Pancreas (tissue), 10 donors: Measurements from ENCODE around the gene GALR3. TPM values are rescaled to one million over a fixed set of nuclear protein-coding genes. Genes with fewer than 3 reads are reported as not detected.
A peak's percentile ranks its signal among the peaks of the same experiment; 100 is the strongest.

ENCODE experiments used
- ATAC-seq, 4 donors: fragments of 200-7000 bp; cut with Tn5 transposase; one replicate each; pipeline versions ENCODE4 v1.8.0 to v1.9.1; 2020; ENCODE audit warnings: mild to moderate bottlenecking in 4 of 4, moderate library complexity in 4 of 4
- DNase-seq, 6 donors: peaks; one replicate each; pipeline ENCODE4 v3.0.0-alpha.2; 2020
- FAIRE-seq: peaks from 2 replicates; lab custom pipeline; 2012; peaks lifted over from hg19 to GRCh38; lab: Jason Lieb, UNC
- H3K27ac ChIP-seq, 4 donors: fragments of 200-600 bp; sonication (generic); 1 replicate in 3 of 4; 2 replicates in 1 of 4; pipeline versions ENCODE4 v1.5.0 to v1.8.0; 2020
- H3K27me3 ChIP-seq, 4 donors: fragments of 200-600 bp; one replicate each; pipeline ENCODE4 v1.8.0; 2021
- H3K36me3 ChIP-seq, 3 donors: fragments of 200-600 bp; sonication (generic) in 1 of 3; one replicate each; pipeline versions ENCODE4 v1.5.0 to v1.8.0; 2020 to 2021
- H3K4me1 ChIP-seq, 3 donors: fragments of 200-600 bp; one replicate each; pipeline ENCODE4 v1.8.0; 2021
- H3K4me3 ChIP-seq, 4 donors: fragments of 200-600 bp; sonication (generic) in 2 of 4; one replicate each; pipeline versions ENCODE4 v1.5.0 to v1.8.0; 2020 to 2021
- H3K9me3 ChIP-seq, 4 donors: fragments of 200-600 bp; one replicate each; pipeline ENCODE4 v1.8.0; 2021
- WGBS, 2 donors: extraction: QIAGEN DNeasy Blood & Tissue Kit; methylation state at CpG; one replicate each; pipeline ENCODE4 v1.1.7; 2013; 5-methylcytosine and 5-hydroxymethylcytosine counted together
- intact Hi-C, 3 donors: fragments of 100-400 bp; cut with DNase I; formaldehyde crosslinking; loops; one replicate each; pipeline versions ENCODE4 v1.11.1 to v1.14.2; 2022
- polyA plus RNA-seq, 2 donors: library from polyadenylated mRNA; stranded (reverse); fragments of 200-250 nt; gene quantifications; one replicate each; pipeline ENCODE4 v1.2.3, GENCODE V29; 2013
- total RNA-seq, 6 donors: library from RNA; stranded (reverse); fragmentation: NEBNext Ultra II Directional in 4 of 6; extraction: Animal tissue kit (Norgen Biotek cat#: 25700) in 4 of 6; gene quantifications; one replicate each; pipeline versions ENCODE4 v1.2.1 to v1.2.4, GENCODE V29; 2021 to 2023
- TF ChIP-seq, protein P1 (sequence below), 4 donors: fragments of 200-600 bp; sonication (generic) in 3 of 4; IDR thresholded peaks; one replicate each; pipeline versions ENCODE4 v1.5.0 to v1.8.0; 2021; ENCODE audit warnings: antibody characterized with exemption in 4 of 4
- donor health status: healthy with polysubstance abuse.
- donor health status: DM: no; HTN: no; CAD: no; lungs with moderate emphysema.
- donor health status: DM: no; HTN: no; CAD: no.
- donor health status: control.
- donor health status: control.
- donor health status: Bipolar disorder and iron deficiency.
- donor health status: DM: yes; HTN: yes; CAD: no.
- donor health status: DM: no; HTN: no; CAD: no.
- donor health status: DM: no; HTN: no; CAD: no.
- donor health status: DM: yes; HTN: yes; CAD: no.

The GALR3 gene
- total and polyA plus RNA-seq, 8 donors = 0.19 to 0.75 (median 0.43) TPM; not detected in 3

- intact Hi-C loops = no loop called here
- Histone ChIP-seq H3K4me3 (no peak overlapping the region), H3K4me1 (no peaks in the 10 kb centered on the region), H3K27ac (no peak overlapping the region), H3K27me3 (no peaks in the 10 kb centered on the region), H3K9me3 (no peaks in the 10 kb centered on the region), H3K36me3 (peaks cover 0 to 41% (median 36%) of the 10 kb centered on the region in 3 donors)
- WGBS, 2 donors = 92 to 93% methylated on average over 11 of the region's 11 CpGs
- TF ChIP-seq, protein P1, sequence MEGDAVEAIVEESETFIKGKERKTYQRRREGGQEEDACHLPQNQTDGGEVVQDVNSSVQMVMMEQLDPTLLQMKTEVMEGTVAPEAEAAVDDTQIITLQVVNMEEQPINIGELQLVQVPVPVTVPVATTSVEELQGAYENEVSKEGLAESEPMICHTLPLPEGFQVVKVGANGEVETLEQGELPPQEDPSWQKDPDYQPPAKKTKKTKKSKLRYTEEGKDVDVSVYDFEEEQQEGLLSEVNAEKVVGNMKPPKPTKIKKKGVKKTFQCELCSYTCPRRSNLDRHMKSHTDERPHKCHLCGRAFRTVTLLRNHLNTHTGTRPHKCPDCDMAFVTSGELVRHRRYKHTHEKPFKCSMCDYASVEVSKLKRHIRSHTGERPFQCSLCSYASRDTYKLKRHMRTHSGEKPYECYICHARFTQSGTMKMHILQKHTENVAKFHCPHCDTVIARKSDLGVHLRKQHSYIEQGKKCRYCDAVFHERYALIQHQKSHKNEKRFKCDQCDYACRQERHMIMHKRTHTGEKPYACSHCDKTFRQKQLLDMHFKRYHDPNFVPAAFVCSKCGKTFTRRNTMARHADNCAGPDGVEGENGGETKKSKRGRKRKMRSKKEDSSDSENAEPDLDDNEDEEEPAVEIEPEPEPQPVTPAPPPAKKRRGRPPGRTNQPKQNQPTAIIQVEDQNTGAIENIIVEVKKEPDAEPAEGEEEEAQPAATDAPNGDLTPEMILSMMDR (IDR thresholded peaks at IDR 0.05) = no peak
- DNase-seq (no peak), ATAC-seq (no peak), FAIRE-seq (no peak)
Measured at GRCh38 chr22:37831472-37831871, 8.3 kb downstream of the GALR3 start.

DNA sequence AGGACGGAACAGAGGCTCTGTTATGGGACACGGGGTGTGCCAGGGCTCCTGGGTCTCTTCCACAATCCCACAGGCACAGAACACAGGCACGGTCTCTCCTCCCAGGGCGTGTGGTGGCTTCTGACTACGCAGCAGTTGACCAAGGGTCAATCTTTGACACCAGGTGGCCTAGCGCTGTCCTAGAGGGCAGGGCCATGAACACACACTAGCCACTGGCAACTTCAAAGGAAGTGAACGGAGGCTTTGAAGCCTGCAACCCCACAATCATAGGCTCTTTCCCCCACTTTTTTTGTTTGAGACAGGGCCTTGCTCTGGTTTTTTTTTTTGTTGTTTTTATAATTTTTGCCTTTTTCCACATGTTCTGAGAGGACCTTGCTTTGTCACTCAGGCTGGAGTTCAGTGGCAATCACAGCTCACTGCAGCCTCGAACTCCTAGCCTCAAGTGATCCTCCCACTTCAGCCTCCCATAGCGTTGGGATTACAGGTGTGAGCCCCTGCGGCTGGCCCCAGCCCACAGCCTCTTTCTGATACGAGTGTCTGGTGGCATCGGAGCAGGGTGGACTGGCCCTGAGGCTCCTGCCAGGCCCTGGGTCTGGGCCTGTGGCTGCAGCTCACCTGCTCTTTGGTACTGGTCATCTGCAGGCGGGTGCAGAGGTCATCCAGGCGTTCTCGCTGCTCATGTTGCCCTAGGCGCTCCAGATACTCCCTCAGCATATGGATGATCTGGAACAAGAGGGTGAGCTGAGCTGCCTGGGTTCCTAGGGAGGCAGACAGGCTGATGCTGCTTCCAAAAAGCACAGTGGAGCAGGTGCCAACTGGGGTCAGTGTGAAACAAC, 9.1 kb downstream of the GALR3 start:
- Histone ChIP-seq H3K4me1 (no peaks in the 10 kb centered on the region), H3K27me3 (no peaks in the 10 kb centered on the region), H3K4me3 (no peak overlapping the region), H3K36me3 (peaks cover 0 to 44% (median 36%) of the 10 kb centered on the region in 3 donors), H3K9me3 (no peaks in the 10 kb centered on the region), H3K27ac (no peak overlapping the region)
- intact Hi-C loops = no loop called here
- FAIRE-seq = no peak
- no peak for ATAC-seq
- TF ChIP-seq, protein P1 (IDR thresholded peaks at IDR 0.05) = no peak
- DNase-seq = no peak
- 88 to 90% methylated on average over 16 of the region's 16 CpGs for WGBS, 2 donors

GRCh38 chr22:37842015-37842793, 19.0 kb downstream of the GALR3 start:
- intact Hi-C loops = no loop called here
- WGBS, 2 donors = 21 to 26% methylated on average over 10 of the region's 10 CpGs

DNA sequence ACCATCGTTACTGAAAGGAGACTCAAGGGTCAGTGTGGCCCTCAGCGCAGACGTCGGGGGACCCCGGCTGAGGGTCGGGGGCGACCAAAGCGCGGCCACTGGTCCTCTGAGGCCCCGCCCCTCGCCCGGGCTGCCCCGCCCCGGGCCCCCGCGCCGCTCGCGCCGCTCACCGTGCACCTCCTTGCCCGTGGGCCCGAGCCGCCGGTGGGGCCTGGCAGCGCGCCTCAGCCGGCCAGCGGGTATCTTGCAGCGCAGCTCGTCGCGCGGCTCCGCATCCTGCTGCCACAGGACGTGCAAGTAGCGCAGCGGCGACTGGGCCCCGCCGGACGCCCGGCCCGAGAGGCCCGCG, 20.5 kb downstream of the GALR3 start:
- intact Hi-C loops = no loop called here
- TF ChIP-seq, protein P1 (IDR thresholded peaks at IDR 0.05) = no peak
- Histone ChIP-seq H3K36me3 (peaks cover 0 to 8% (median 0%) of the 10 kb centered on the region in 3 donors), H3K4me1 (peaks cover 4 to 21% (median 5%) of the 10 kb centered on the region in 3 donors), H3K4me3 (peak overlapping the region; percentile 84 to 90 (median 86)), H3K9me3 (no peaks in the 10 kb centered on the region), H3K27ac (peak overlapping the region; percentile 87 to 95 (median 91)), H3K27me3 (no peaks in the 10 kb centered on the region)
- peak in 5 of 6 donors; percentile 47 to 84 (median 76) for DNase-seq
- 1% methylated on average over 23 to 46 of the region's 46 CpGs for WGBS, 2 donors
- peak; percentile 39 to 62 (median 46) for ATAC-seq
- FAIRE-seq = no peak

More at GRCh38 chr22:37842015-37842793, 19.0 kb downstream of the GALR3 start:
- H3K4me1 ChIP-seq = peaks cover 4 to 15% (median 5%) of the 10 kb centered on the region in 3 donors
- H3K9me3 ChIP-seq = no peaks in the 10 kb centered on the region
- FAIRE-seq (no peak), ATAC-seq (peak; percentile 9 to 50 (median 32)), DNase-seq (peak in 3 of 6 donors; percentile 48 to 67 (median 66))
- peak overlapping the region in 2 of 4 donors; percentile 87 to 90 for H3K4me3 ChIP-seq
- no peaks in the 10 kb centered on the region for H3K27me3 ChIP-seq
- peaks cover 0 to 23% (median 0%) of the 10 kb centered on the region in 3 donors for H3K36me3 ChIP-seq
- H3K27ac ChIP-seq = peak overlapping the region; percentile 1 to 95 (median 53)
- TF ChIP-seq, protein P1 (IDR thresholded peaks at IDR 0.05) = no peak
